Vagina (tissue), 2 donors: Measurements from ENCODE around the gene SAP30BP.

Experiments
- CTCF ChIP-seq, 3 experiments: fragments of 450-650 bp in 2 of 3; fragments of 200-600 bp in 1 of 3; sonication (generic) in 1 of 3; IDR thresholded peaks; one replicate each; pipeline ENCODE4 v1.5.1; 2017 to 2019; ENCODE audit warnings: antibody characterized with exemption in 3 of 3, mild to moderate bottlenecking in 2 of 3, moderate library complexity in 2 of 3
- POLR2AphosphoS5 ChIP-seq, 2 donors: sonication (generic); formaldehyde crosslinking; IDR thresholded peaks; one replicate each; pipeline ENCODE4 v1.9.0; 2017; ENCODE audit warnings: antibody characterized with exemption in 2 of 2, mild to moderate bottlenecking in 2 of 2, low read depth in 1 of 2; ENCODE audit not compliant: insufficient read depth in 1 of 2

GRCh38 chr17:75643643-75644017, 23.5 kb upstream of the SAP30BP start:
- TF ChIP-seq CTCF (IDR thresholded peaks at IDR 0.05) (no peak), POLR2AphosphoS5 (IDR thresholded peaks at IDR 0.05; ENCODE audit: insufficient read depth in 1 of 2, low read depth in 1 of 2) (no peak)
